HFFc6 (cell line): ENCODE results near the gene SLC13A3. TPM values are rescaled to one million over a fixed set of nuclear protein-coding genes. Genes with fewer than 3 reads are reported as not detected.

Experiments
- DNase-seq: peaks from one replicate; pipeline ENCODE4 v3.0.0-alpha.2; 2018
- H3K27ac Mint-ChIP-seq: 2 replicates; pipeline ENCODE4 v1.8.0; 2020; ENCODE audit warnings: mild to moderate bottlenecking, mixed read lengths
- H3K27me3 Mint-ChIP-seq: 2 replicates; pipeline ENCODE4 v1.8.0; 2021; ENCODE audit warnings: mild to moderate bottlenecking, moderate library complexity, mixed read lengths; ENCODE audit not compliant: insufficient read depth
- H3K36me3 Mint-ChIP-seq: 2 replicates; pipeline ENCODE4 v1.8.0; 2021; ENCODE audit warnings: low read depth, mixed read lengths
- H3K4me1 Mint-ChIP-seq: 2 replicates; pipeline ENCODE4 v1.8.0; 2020; ENCODE audit warnings: low read depth, mixed read lengths
- H3K4me3 Mint-ChIP-seq: 2 replicates; pipeline ENCODE4 v1.8.0; 2020; ENCODE audit warnings: mild to moderate bottlenecking, moderate library complexity, mixed read lengths
- H3K9me3 Mint-ChIP-seq: 2 replicates; pipeline ENCODE4 v1.8.0; 2020; ENCODE audit warnings: mild to moderate bottlenecking, mixed read lengths
- CTCF ChIP-seq: fragments of 200-600 bp; sonication (generic); IDR thresholded peaks from 2 replicates; pipeline ENCODE4 v1.5.0; 2021; ENCODE audit warnings: antibody characterized with exemption, mild to moderate bottlenecking
- total RNA-seq, 6 experiments: library from RNA; stranded (reverse); fragmentation: NEBNext Ultra II Directional; extraction: Animal tissue kit (Norgen Biotek cat#: 25700); gene quantifications; 2 replicates in 1 of 6; 3 replicates in 5 of 6; pipeline ENCODE4 v1.2.3, GENCODE V29; 2021

SLC13A3 gene
- total RNA-seq, 6 experiments from 2014 or later, result 2.3 to 3.5 (median 2.7) TPM

DNA sequence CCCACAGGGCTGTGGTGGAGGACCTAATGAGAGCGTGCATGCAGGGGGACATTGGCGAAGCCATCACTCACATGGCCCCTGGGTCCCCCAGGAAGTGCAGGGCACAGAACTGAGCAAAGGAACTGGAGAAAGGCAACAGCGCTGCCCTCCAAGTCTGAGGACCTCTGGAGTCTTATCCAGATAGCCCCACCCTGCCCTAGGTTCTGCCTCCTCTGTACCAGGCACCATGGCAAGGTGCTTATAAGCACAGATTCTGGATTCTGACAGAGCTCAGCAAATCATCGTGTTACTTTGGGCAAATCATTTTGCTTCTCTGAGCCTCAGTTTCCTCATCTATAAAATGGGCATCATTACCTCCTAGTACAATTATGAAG lies 44.5 kb downstream of the SLC13A3 start:
- no peak overlapping the region for H3K4me3 Mint-ChIP-seq
- no peak for DNase-seq
- H3K27me3 Mint-ChIP-seq, result no peaks in the 10 kb centered on the region; the same call in 1 of the 2 replicates
- TF ChIP-seq CTCF, result no peak
- peaks cover 3% of the 10 kb centered on the region; the same call in 1 of the 2 replicates for H3K9me3 Mint-ChIP-seq
- no peaks in the 10 kb centered on the region for H3K36me3 Mint-ChIP-seq
- H3K27ac Mint-ChIP-seq, result no peak overlapping the region
- no peaks in the 10 kb centered on the region for H3K4me1 Mint-ChIP-seq

GRCh38 chr20:46605978-46606816 lies 45.1 kb downstream of the SLC13A3 start:
- Mint-ChIP-seq H3K27me3 (no peaks in the 10 kb centered on the region), H3K27ac (no peak overlapping the region), H3K36me3 (no peaks in the 10 kb centered on the region), H3K4me3 (no peak overlapping the region), H3K9me3 (peaks cover 3% of the 10 kb centered on the region; the same call in 1 of the 2 replicates), H3K4me1 (no peaks in the 10 kb centered on the region)
- no peak for DNase-seq
- TF ChIP-seq CTCF, result no peak

GRCh38 chr20:46605181-46605580 lies 46.1 kb downstream of the SLC13A3 start:
- H3K4me1 Mint-ChIP-seq, result no peaks in the 10 kb centered on the region
- no peak for TF ChIP-seq CTCF
- H3K36me3 Mint-ChIP-seq, result no peaks in the 10 kb centered on the region
- H3K27ac Mint-ChIP-seq, result no peak overlapping the region
- no peak overlapping the region for H3K4me3 Mint-ChIP-seq
- H3K27me3 Mint-ChIP-seq, result no peaks in the 10 kb centered on the region
- H3K9me3 Mint-ChIP-seq, result 0 out of 2 replicates have a peak, but pooled peaks cover 3% of the 10 kb centered on the region
- no peak for DNase-seq

DNA sequence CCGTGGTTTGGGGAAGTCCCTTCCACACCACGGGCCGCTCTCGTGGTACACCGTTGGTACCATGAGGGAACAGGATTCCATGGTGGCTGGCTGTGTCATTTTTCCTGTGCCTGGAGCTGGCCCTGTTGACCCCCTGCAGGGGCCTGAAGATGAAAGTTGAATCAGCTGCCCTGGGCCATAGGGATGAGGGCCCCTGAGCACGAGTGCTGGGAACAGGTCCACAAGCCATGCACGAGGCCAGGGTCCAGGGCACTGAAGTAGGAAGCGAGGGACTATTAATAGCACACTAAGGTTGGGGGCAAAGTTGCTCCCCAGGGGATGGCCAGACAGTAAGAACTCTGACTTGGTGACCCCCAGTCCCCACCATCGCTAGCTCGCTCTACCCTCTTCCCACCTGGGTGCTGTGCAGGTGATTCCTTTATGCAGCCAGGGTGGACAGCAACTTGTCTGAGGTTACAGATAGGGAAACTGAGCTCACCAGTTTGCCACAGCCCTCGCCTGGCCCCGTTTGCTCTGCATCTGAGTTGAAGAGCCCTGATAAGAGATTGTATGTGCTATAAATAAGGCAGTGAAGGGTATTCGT lies 46.6 kb downstream of the SLC13A3 start:
- Mint-ChIP-seq H3K27me3 (no peaks in the 10 kb centered on the region), H3K4me3 (no peak overlapping the region), H3K36me3 (no peaks in the 10 kb centered on the region), H3K9me3 (0 out of 2 replicates have a peak, but pooled peaks cover 3% of the 10 kb centered on the region), H3K27ac (no peak overlapping the region), H3K4me1 (no peaks in the 10 kb centered on the region)
- DNase-seq, result no peak
- no peak for TF ChIP-seq CTCF

- DNase-seq, result no peak
- no peaks in the 10 kb centered on the region for H3K27me3 Mint-ChIP-seq
- 0 out of 2 replicates have a peak, but pooled peaks cover 3% of the 10 kb centered on the region for H3K9me3 Mint-ChIP-seq
- no peaks in the 10 kb centered on the region for H3K36me3 Mint-ChIP-seq
- no peak overlapping the region for H3K27ac Mint-ChIP-seq
- H3K4me3 Mint-ChIP-seq, result no peak overlapping the region
- no peaks in the 10 kb centered on the region for H3K4me1 Mint-ChIP-seq
- no peak for TF ChIP-seq CTCF
These were observed 48.8 kb downstream of the SLC13A3 start for GRCh38 chr20:46602429-46602828.
